OCI-LY7 (cell line): Measurements from ENCODE around the gene KLF15. TPM values are rescaled to one million over a fixed set of nuclear protein-coding genes. Genes with fewer than 3 reads are reported as not detected.

Experiments
- BruUV-seq: library from RNA; stranded (reverse); fragments of 400-500 nt; replicated peaks from 2 replicates; lab custom pipeline; 2021; lab: Mats Ljungman, UMichigan
- CTCF ChIA-PET: fragments of 300-600 bp; sonication (Branson Sonifier 250); formaldehyde crosslinking; loops from one replicate; lab custom pipeline; 2022; ENCODE audit warnings: antibody characterized with exemption; ENCODE audit not compliant: unreplicated experiment; lab: Charles Lee
- POLR2A ChIA-PET: fragments of 300-600 bp; sonication (Branson Sonifier 250); formaldehyde crosslinking; loops from one replicate; lab custom pipeline; 2022; ENCODE audit warnings: antibody characterized with exemption; lab: Charles Lee
- DNase-seq: peaks from one replicate; pipeline ENCODE4 v3.0.0-alpha.2; 2015; ENCODE audit warnings: low spot score
- H2AFZ ChIP-seq: fragments of 200-600 bp; sonication (generic), shearing (Covaris generic); 2 replicates; pipeline ENCODE4 v1.6.1; 2014; ENCODE audit warnings: mild to moderate bottlenecking, antibody characterized with exemption, low read length, moderate library complexity
- H3K27ac ChIP-seq: fragments of 200-600 bp; sonication (generic); 2 replicates; pipeline ENCODE4 v1.5.1; 2014; ENCODE audit warnings: mixed run types, low read depth, mild to moderate bottlenecking, moderate library complexity, low read length, inconsistent platforms; ENCODE audit not compliant: poor library complexity, severe bottlenecking
- H3K36me3 ChIP-seq: fragments of 200-600 bp; sonication (generic); 2 replicates; pipeline ENCODE4 v1.6.1; 2014; ENCODE audit warnings: mild to moderate bottlenecking, antibody characterized with exemption, low read length, moderate library complexity, mixed read lengths; ENCODE audit not compliant: insufficient read depth
- H3K4me1 ChIP-seq: fragments of 200-600 bp; sonication (generic); 2 replicates; pipeline ENCODE4 v1.5.1; 2014; ENCODE audit warnings: mild to moderate bottlenecking, low read length; ENCODE audit not compliant: insufficient read depth, poor library complexity, severe bottlenecking
- H3K4me2 ChIP-seq: fragments of 200-600 bp; sonication (generic); 2 replicates; pipeline ENCODE4 v1.6.1; 2014; ENCODE audit warnings: mild to moderate bottlenecking, low read length
- H3K4me3 ChIP-seq: fragments of 200-600 bp; sonication (generic); 2 replicates; pipeline ENCODE4 v1.5.1; 2014; ENCODE audit warnings: mild to moderate bottlenecking, low read depth, low read length; ENCODE audit not compliant: poor library complexity, severe bottlenecking
- H3K79me2 ChIP-seq: fragments of 200-600 bp; sonication (generic); 2 replicates; pipeline ENCODE4 v1.6.1; 2016; ENCODE audit warnings: low read depth, mild to moderate bottlenecking, low read length, moderate library complexity, mixed read lengths; ENCODE audit not compliant: insufficient read depth
- H3K9me2 ChIP-seq: fragments of 200-600 bp; sonication (generic); 2 replicates; pipeline ENCODE4 v1.6.1; 2016; ENCODE audit warnings: mild to moderate bottlenecking, low read length, mixed read lengths; ENCODE audit not compliant: insufficient read depth
- H3K9me3 ChIP-seq: fragments of 200-600 bp; sonication (generic); 2 replicates; pipeline ENCODE4 v1.6.1; 2014; ENCODE audit warnings: mild to moderate bottlenecking, mixed run types, low read length, mixed read lengths
- H4K20me1 ChIP-seq: fragments of 200-600 bp; sonication (generic); 2 replicates; pipeline ENCODE4 v1.6.1; 2014; ENCODE audit warnings: mild to moderate bottlenecking, antibody characterized with exemption, low read length, moderate library complexity, mixed read lengths; ENCODE audit not compliant: insufficient read depth
- EZH2phosphoT487 ChIP-seq: fragments of 200-600 bp; sonication (generic); IDR thresholded peaks from 2 replicates; pipeline ENCODE4 v1.6.1; 2018; ENCODE audit warnings: low read depth, borderline replicate concordance, mild to moderate bottlenecking, mixed run types, antibody characterized with exemption, low read length, moderate library complexity, mixed read lengths
- intact Hi-C: fragments of 100-400 bp; cut with micrococcal nuclease; formaldehyde crosslinking; loops from one replicate; pipeline ENCODE4 v1.10.0; 2022; ENCODE audit not compliant: unreplicated experiment
- total RNA-seq, 2 experiments: library from RNA; depleted of rRNA in 1 of 2; stranded (reverse); fragments of >200 nt in 1 of 2; shearing (Covaris generic) in 1 of 2; gene quantifications; 2 replicates each; pipeline ENCODE4 v1.2.3, GENCODE V29; 2014 to 2022
- TF ChIP-seq, protein P1 (sequence below): fragments of 200-600 bp; sonication (generic); conservative IDR thresholded peaks from 2 replicates; pipeline ENCODE4 v1.5.1; 2014; ENCODE audit warnings: mild to moderate bottlenecking, antibody characterized with exemption, low read length, moderate library complexity, mixed read lengths

KLF15 gene
- total RNA-seq, 2 experiments from 2014 or later, result 12.3 to 26.4 TPM

DNA sequence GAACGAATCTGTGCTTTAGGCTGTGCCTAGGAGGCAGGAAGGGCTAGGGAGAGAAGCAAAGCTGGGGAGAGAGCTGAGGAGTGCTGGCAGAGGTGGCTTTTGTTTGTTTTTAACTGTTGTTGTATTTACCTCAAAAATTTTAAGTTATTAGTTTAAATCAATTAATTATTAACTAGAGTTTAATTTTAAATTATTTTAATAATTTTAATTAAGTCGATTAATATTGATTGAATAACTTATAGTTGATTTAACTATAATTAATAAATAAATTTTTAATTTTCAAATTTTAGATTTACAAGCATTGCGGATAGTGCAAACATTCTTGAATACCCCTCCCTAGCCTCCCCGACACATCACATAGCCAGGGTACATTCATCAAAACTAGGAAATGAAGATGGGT lies 30.6 kb downstream of the KLF15 start:
- BruUV-seq, result no TSS peak
- peaks cover 6% of the 10 kb centered on the region; the same call in 1 of the 2 replicates for H3K9me3 ChIP-seq

DNA sequence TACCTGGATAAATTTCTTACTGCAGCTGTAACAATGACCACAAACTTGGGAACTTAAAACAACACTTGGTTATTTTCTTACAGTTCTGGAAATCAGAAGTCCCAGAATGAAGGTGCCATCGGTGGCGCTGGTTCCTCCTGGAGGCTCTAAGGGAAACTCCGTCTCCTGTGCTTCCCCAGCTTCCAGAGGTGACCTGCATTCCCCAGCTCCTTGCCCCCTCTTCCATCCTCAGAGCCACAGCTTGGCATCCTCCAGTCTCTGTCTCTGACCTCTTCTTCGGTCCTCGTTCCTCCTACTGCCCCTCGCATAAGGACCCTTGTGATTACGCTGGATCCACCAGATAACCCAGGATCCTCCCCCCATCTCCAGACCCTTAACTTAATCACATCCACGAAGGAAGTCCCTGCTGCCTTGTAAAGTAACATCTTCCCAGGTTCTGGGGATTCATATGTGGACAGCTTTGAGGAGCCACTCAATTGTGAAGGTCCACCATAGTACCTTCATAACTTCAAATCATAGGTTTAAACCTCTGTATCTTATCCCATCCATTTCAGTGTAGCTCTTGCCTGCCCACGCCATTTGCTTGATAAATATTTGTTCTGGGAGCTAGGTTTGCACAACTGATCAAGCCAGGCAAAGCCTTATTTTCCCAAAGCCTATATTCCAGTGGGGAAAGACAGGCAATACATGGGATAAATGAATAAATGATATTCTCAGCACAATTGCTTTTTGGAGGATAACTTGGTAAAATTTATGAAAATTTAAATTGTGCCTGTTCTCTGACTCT lies 34.8 kb downstream of the KLF15 start:
- H3K4me2 ChIP-seq, result no peak overlapping the region
- no peak overlapping the region for H3K27ac ChIP-seq
- H3K36me3 ChIP-seq, result no peaks in the 10 kb centered on the region
- H3K79me2 ChIP-seq, result no peaks in the 10 kb centered on the region
- POLR2A ChIA-PET, result no interaction called here
- TF ChIP-seq, protein P1, sequence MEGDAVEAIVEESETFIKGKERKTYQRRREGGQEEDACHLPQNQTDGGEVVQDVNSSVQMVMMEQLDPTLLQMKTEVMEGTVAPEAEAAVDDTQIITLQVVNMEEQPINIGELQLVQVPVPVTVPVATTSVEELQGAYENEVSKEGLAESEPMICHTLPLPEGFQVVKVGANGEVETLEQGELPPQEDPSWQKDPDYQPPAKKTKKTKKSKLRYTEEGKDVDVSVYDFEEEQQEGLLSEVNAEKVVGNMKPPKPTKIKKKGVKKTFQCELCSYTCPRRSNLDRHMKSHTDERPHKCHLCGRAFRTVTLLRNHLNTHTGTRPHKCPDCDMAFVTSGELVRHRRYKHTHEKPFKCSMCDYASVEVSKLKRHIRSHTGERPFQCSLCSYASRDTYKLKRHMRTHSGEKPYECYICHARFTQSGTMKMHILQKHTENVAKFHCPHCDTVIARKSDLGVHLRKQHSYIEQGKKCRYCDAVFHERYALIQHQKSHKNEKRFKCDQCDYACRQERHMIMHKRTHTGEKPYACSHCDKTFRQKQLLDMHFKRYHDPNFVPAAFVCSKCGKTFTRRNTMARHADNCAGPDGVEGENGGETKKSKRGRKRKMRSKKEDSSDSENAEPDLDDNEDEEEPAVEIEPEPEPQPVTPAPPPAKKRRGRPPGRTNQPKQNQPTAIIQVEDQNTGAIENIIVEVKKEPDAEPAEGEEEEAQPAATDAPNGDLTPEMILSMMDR, result no peak
- TF ChIP-seq EZH2phosphoT487, result no peak
- no TSS peak for BruUV-seq
- no peaks in the 10 kb centered on the region for H4K20me1 ChIP-seq
- no peaks in the 10 kb centered on the region for H3K4me1 ChIP-seq
- DNase-seq, result no peak
- CTCF ChIA-PET, result no interaction called here
- H2AFZ ChIP-seq, result no peak overlapping the region
- no peaks in the 10 kb centered on the region for H3K9me2 ChIP-seq
- no peak overlapping the region for H3K4me3 ChIP-seq
- no peaks in the 10 kb centered on the region for H3K9me3 ChIP-seq
- intact Hi-C loops, result no loop called here

More for the DNA sequence above, 30.6 kb downstream of the KLF15 start:
- Histone ChIP-seq H3K9me2 (no peaks in the 10 kb centered on the region), H3K27ac (no peak overlapping the region), H3K79me2 (no peaks in the 10 kb centered on the region), H2AFZ (no peak overlapping the region), H4K20me1 (no peaks in the 10 kb centered on the region), H3K4me2 (no peak overlapping the region), H3K4me1 (no peaks in the 10 kb centered on the region), H3K4me3 (no peak overlapping the region), H3K36me3 (no peaks in the 10 kb centered on the region)
- intact Hi-C loops, result no loop called here
- ChIA-PET CTCF (no interaction called here), POLR2A (no interaction called here)
- no peak for DNase-seq
- TF ChIP-seq, protein P1, result no peak
- TF ChIP-seq EZH2phosphoT487, result no peak

DNA sequence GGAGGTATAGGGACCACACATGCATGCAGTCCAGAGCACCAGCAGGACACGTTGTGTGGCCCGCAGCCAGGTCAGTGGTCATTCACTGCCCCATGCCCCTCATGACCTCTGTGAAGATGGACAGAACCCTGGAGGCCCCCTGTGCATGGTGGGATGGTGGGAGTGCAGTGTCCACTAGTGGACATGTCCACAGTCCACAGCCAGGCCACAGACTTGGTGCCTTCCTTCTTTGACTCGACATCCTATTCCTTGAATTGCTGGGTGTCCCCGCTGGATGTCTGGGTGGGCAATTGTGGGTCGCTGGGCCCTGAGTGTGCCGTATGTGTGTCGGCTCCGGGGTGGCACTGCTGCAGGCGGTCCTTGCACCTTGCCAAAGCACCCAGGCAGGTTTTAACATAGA lies 35.7 kb downstream of the KLF15 start:
- Histone ChIP-seq H3K4me2 (no peak overlapping the region), H3K36me3 (no peaks in the 10 kb centered on the region), H3K4me3 (no peak overlapping the region), H3K9me3 (no peaks in the 10 kb centered on the region), H3K27ac (no peak overlapping the region), H3K79me2 (no peaks in the 10 kb centered on the region), H3K4me1 (no peaks in the 10 kb centered on the region), H4K20me1 (no peaks in the 10 kb centered on the region), H3K9me2 (no peaks in the 10 kb centered on the region), H2AFZ (no peak overlapping the region)
- TF ChIP-seq EZH2phosphoT487, result no peak
- TF ChIP-seq, protein P1, result no peak
- BruUV-seq, result no TSS peak
- DNase-seq, result no peak
- POLR2A ChIA-PET, result no interaction called here
- CTCF ChIA-PET, result no interaction called here
- intact Hi-C loops, result no loop called here
